ENCODE data around the gene PPP1R14C. TPM values are rescaled to one million over a fixed set of nuclear protein-coding genes. Genes with fewer than 3 reads are reported as not detected.

The PPP1R14C gene
- total RNA-seq, 1 donor = 2.1 TPM

- H3K4me3 ChIP-seq (ENCODE audit: low read depth, low read length) = no peak overlapping the region
- DNase-seq (ENCODE audit: low read depth) = peak; percentile 32
- TF ChIP-seq, protein P1, sequence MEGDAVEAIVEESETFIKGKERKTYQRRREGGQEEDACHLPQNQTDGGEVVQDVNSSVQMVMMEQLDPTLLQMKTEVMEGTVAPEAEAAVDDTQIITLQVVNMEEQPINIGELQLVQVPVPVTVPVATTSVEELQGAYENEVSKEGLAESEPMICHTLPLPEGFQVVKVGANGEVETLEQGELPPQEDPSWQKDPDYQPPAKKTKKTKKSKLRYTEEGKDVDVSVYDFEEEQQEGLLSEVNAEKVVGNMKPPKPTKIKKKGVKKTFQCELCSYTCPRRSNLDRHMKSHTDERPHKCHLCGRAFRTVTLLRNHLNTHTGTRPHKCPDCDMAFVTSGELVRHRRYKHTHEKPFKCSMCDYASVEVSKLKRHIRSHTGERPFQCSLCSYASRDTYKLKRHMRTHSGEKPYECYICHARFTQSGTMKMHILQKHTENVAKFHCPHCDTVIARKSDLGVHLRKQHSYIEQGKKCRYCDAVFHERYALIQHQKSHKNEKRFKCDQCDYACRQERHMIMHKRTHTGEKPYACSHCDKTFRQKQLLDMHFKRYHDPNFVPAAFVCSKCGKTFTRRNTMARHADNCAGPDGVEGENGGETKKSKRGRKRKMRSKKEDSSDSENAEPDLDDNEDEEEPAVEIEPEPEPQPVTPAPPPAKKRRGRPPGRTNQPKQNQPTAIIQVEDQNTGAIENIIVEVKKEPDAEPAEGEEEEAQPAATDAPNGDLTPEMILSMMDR (IDR thresholded peaks at IDR 0.05; ENCODE audit: insufficient read depth, low read length) = no peak
Observed at GRCh38 chr6:150276937-150277742, 134.3 kb downstream of the PPP1R14C start.

GRCh38 chr6:150279533-150279932 is 136.7 kb downstream of the PPP1R14C start:
- TF ChIP-seq, protein P1 (IDR thresholded peaks at IDR 0.05; ENCODE audit: insufficient read depth, low read length) = no peak
- no peak overlapping the region for H3K4me3 ChIP-seq (ENCODE audit: low read depth, low read length)
- no peak for DNase-seq (ENCODE audit: low read depth)

DNA sequence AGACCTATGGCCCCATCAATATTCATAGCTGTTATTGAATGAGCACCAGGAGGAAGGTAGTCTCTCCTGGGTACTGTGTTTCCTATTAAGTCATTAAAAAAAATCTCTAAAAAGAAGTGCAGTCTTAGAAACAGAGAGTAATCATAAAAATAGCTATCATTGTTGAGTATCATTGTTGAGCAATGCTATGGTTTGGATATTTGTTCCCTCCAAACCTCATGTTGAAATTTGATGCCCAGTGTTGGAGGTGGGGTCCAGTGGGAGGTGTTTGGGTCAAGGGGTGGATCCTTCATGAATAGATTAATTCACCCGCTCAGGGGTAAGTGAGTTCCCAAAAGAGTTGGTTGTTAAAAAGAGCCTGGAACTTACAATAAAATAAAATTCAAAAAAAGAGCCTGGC is 137.9 kb downstream of the PPP1R14C start:
- TF ChIP-seq, protein P1 (IDR thresholded peaks at IDR 0.05; ENCODE audit: insufficient read depth, low read length) = no peak
- H3K4me3 ChIP-seq (ENCODE audit: low read depth, low read length) = no peak overlapping the region
- DNase-seq (ENCODE audit: low read depth) = no peak

DNA sequence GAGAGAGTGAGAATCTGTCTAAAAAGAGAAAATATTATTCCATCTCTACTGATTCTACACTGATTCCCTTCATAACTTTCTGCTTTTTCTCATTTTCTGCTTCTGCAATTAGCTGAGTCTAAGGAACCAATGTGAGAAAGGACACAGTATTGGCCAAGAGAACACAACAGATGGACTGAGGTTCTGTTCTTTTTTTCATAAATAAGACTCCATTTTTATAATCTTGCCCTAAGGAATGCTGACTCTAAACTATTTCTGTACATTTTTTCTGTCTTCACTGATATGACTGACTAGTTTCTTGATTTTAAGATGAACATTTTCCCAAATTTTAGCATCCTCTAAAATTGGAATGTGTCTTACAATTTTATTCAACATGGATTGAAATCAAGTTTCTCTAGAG is 138.9 kb downstream of the PPP1R14C start:
- TF ChIP-seq, protein P1 (IDR thresholded peaks at IDR 0.05; ENCODE audit: insufficient read depth, low read length) = no peak
- H3K4me3 ChIP-seq (ENCODE audit: low read depth, low read length) = no peak overlapping the region
- DNase-seq (ENCODE audit: low read depth) = no peak

- peak; percentile 60 for DNase-seq (ENCODE audit: low read depth)
- H3K4me3 ChIP-seq (ENCODE audit: low read depth, low read length) = no peak overlapping the region
Observed at GRCh38 chr6:150282806-150283205, 140.0 kb downstream of the PPP1R14C start.

DNA sequence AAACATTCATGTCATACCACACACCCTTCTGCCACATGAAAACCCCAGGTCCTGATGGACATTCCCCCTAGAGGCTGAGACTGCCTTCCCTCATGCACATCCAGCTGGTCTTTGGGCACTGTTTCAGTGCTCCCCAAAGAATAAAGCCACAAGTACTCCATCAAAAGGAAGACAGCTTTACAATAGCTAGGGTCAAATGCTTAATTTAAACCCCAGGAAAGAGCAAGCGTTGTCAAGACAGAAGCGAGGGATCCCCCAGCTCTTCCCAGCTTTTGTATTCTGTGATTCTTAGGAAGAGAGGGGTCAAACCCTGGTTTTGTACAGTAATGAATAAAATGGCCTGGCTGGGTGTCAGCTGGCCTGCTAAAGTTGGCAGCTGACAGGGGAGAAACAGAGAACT is 143.6 kb downstream of the PPP1R14C start:
- TF ChIP-seq, protein P1 (IDR thresholded peaks at IDR 0.05; ENCODE audit: insufficient read depth, low read length) = no peak
- DNase-seq (ENCODE audit: low read depth) = no peak
- H3K4me3 ChIP-seq (ENCODE audit: low read depth, low read length) = no peak overlapping the region

More at GRCh38 chr6:150282806-150283205, 140.0 kb downstream of the PPP1R14C start:
- TF ChIP-seq, protein P1 (IDR thresholded peaks at IDR 0.05; ENCODE audit: insufficient read depth, low read length) = no peak

Data from fibroblast of the aortic adventitia (primary cell).